SK-N-SH (cell line): ENCODE data around the gene TFF1.

Experiments used
- CTCF ChIP-seq: fragments of 200-600 bp; sonication (generic); IDR thresholded peaks from 2 replicates; pipeline ENCODE4 v1.6.1; 2017; ENCODE audit warnings: antibody characterized with exemption, mild to moderate bottlenecking, moderate library complexity
- EP300 ChIP-seq, 2 experiments: IDR thresholded peaks; 2 replicates each; pipeline versions ENCODE4 v1.4.0 to v1.6.1; 2012; ENCODE audit warnings: borderline replicate concordance in 1 of 2, low read depth in 1 of 2, low read length in 1 of 2
- IRF3 ChIP-seq: fragments of 150-350 bp; IDR thresholded peaks from 2 replicates; pipeline ENCODE4 v1.6.1; 2016; ENCODE audit warnings: mild to moderate bottlenecking, low read depth, low read length
- MAX ChIP-seq: IDR thresholded peaks from 2 replicates; pipeline ENCODE4 v1.4.0; 2012; ENCODE audit warnings: low read depth
- POLR2AphosphoS5 ChIP-seq: IDR thresholded peaks from 2 replicates; pipeline ENCODE4 v1.6.1; 2012; ENCODE audit warnings: low read depth, low read length
- RAD21 ChIP-seq: IDR thresholded peaks from 2 replicates; pipeline ENCODE4 v1.6.1; 2012; ENCODE audit warnings: mild to moderate bottlenecking, low read length
- REST ChIP-seq: IDR thresholded peaks from 2 replicates; pipeline ENCODE4 v1.6.1; 2012; ENCODE audit warnings: mild to moderate bottlenecking, low read depth, low read length, moderate library complexity
- SIN3A ChIP-seq: IDR thresholded peaks from 2 replicates; pipeline ENCODE4 v1.6.1; 2012; ENCODE audit warnings: low read depth, mild to moderate bottlenecking, low read length, moderate library complexity, borderline replicate concordance
- TAF1 ChIP-seq: IDR thresholded peaks from 2 replicates; pipeline ENCODE4 v1.6.1; 2012; ENCODE audit warnings: low read depth, mild to moderate bottlenecking, low read length, moderate library complexity, borderline replicate concordance
- TCF12 ChIP-seq: IDR thresholded peaks from 2 replicates; pipeline ENCODE4 v1.4.0; 2012
- TEAD4 ChIP-seq: IDR thresholded peaks from 2 replicates; pipeline ENCODE4 v1.4.0; 2012; ENCODE audit warnings: mild to moderate bottlenecking, borderline replicate concordance; ENCODE audit not compliant: insufficient read depth
- USF2 ChIP-seq: fragments of 150-350 bp; IDR thresholded peaks from 2 replicates; pipeline ENCODE4 v1.6.1; 2017; ENCODE audit warnings: antibody characterized with exemption, low read length, low read depth, borderline replicate concordance

GRCh38 chr21:42413500-42413899 lies 47.2 kb upstream of the TFF1 start:
- TF ChIP-seq REST (no peak), CTCF (no peak), TAF1 (no peak), EP300 (IDR thresholded peaks at IDR 0.05; ENCODE audit: borderline replicate concordance in 1 of 2, low read depth in 1 of 2, low read length in 1 of 2) (no peak), USF2 (no peak), POLR2AphosphoS5 (no peak), IRF3 (no peak), TEAD4 (no peak), SIN3A (no peak), RAD21 (no peak), TCF12 (no peak), MAX (no peak)
